Thyroid gland (tissue), 4 donors: ENCODE results near the gene KRTAP3-3. TPM values are rescaled to one million over a fixed set of nuclear protein-coding genes. Genes with fewer than 3 reads are reported as not detected.

Source experiments
- DNase-seq, 2 donors: peaks; one replicate each; pipeline ENCODE4 v3.0.0-alpha.2; 2019
- H3K27ac ChIP-seq, 3 donors: fragments of 200-600 bp; sonication (generic); 1 replicate in 2 of 3; 2 replicates in 1 of 3; pipeline ENCODE4 v1.5.1; 2016 to 2019; ENCODE audit warnings: mild to moderate bottlenecking in 1 of 3, moderate library complexity in 1 of 3
- H3K27me3 ChIP-seq: fragments of 200-600 bp; sonication (generic); one replicate; pipeline ENCODE4 v1.5.1; 2019
- H3K36me3 ChIP-seq, 2 donors: fragments of 200-600 bp; sonication (generic); one replicate each; pipeline ENCODE4 v1.5.1; 2016 to 2019
- H3K4me1 ChIP-seq, 2 donors: fragments of 200-600 bp; sonication (generic); one replicate each; pipeline ENCODE4 v1.5.1; 2017 to 2019
- H3K4me3 ChIP-seq, 3 donors: fragments of 200-600 bp; sonication (generic); replicated peaks in 1 of 3; 1 replicate in 2 of 3; 2 replicates in 1 of 3; pipeline ENCODE4 v1.5.1; 2016; ENCODE audit warnings: mild to moderate bottlenecking in 1 of 3
- H3K9me3 ChIP-seq: fragments of 200-600 bp; sonication (generic); one replicate; pipeline ENCODE4 v1.5.1; 2017
- CTCF ChIP-seq, 6 experiments: fragments of 200-600 bp in 3 of 6; fragments of 450-650 bp in 3 of 6; sonication (generic) in 3 of 6; IDR thresholded peaks; one replicate each; pipeline ENCODE4 v1.5.1; 2016 to 2019; ENCODE audit warnings: antibody characterized with exemption in 6 of 6, mild to moderate bottlenecking in 2 of 6, inconsistent platforms in 1 of 6, moderate library complexity in 1 of 6
- POLR2A ChIP-seq, 2 donors: fragments of 450-650 bp; IDR thresholded peaks; one replicate each; pipeline ENCODE4 v1.6.1; 2017; ENCODE audit warnings: antibody characterized with exemption in 2 of 2, mild to moderate bottlenecking in 2 of 2, moderate library complexity in 1 of 2
- WGBS, 2 donors: methylation state at CpG; one replicate each; pipeline ENCODE4 v1.1.5; 2017; 5-methylcytosine and 5-hydroxymethylcytosine counted together
- intact Hi-C: fragments of 100-400 bp; cut with DNase I; formaldehyde crosslinking; loops from one replicate; pipeline ENCODE4 v1.15.1; 2023
- total RNA-seq, 4 donors: library from RNA; depleted of rRNA; stranded (reverse); fragments of >200 nt; gene quantifications; one replicate each; pipeline ENCODE4 v1.2.3, GENCODE V29; 2016

Gene KRTAP3-3
- total RNA-seq, 4 donors from 2014 or later: not detected

DNA sequence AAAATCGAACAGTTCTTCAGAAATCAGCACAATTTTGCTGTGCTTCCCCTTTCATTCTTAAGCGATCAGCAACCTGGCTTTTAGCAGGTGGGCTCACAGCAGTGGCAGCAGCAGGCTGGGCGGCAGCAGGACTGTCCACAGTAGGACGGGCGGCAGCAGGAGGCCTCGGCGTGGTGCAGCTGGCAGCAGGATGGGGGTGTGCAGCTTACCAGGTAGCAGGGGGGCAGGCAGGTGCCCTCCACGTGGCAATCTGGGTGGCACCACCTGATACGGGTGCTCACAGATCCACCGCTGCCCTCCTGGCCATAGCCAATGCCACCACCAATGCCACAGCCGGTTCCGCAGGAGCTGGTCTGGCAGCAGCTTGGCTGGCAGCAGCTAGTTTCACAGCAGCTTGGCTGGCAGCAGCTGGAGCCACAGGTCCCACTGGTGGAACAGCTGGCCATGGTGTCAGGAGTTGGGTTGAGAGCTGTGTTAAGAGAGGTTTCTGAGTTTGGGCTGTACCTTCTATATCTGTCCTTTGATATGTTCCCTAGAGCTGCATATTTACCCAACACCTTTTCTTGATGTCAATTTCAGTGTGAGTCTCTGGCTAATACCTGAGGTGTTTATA, 35.8 kb upstream of the KRTAP3-3 start, which contains the start of gene KRTAP1-4:
TSS of gene KRTAP1-4 (minus strand) at position 563 of the 613 bp plus-strand sequence. CDS start at position 446, 117 bp downstream.
- H3K36me3 ChIP-seq: no peaks in the 10 kb centered on the region
- H3K4me3 ChIP-seq: no peak within 1 kb of the TSS
- 85 to 88% methylated on average over 2 to 11 of the region's 12 CpGs for WGBS, 2 donors
- no peaks in the 10 kb centered on the region for H3K4me1 ChIP-seq
- intact Hi-C loops: no loop called here
- TF ChIP-seq CTCF (IDR thresholded peaks at IDR 0.05) (no peak), POLR2A (IDR thresholded peaks at IDR 0.05) (no peak)
- no peaks in the 10 kb centered on the region for H3K27me3 ChIP-seq
- no peak for DNase-seq
- H3K27ac ChIP-seq: no peak within 1 kb of the TSS
- no peaks in the 10 kb centered on the region for H3K9me3 ChIP-seq

DNA sequence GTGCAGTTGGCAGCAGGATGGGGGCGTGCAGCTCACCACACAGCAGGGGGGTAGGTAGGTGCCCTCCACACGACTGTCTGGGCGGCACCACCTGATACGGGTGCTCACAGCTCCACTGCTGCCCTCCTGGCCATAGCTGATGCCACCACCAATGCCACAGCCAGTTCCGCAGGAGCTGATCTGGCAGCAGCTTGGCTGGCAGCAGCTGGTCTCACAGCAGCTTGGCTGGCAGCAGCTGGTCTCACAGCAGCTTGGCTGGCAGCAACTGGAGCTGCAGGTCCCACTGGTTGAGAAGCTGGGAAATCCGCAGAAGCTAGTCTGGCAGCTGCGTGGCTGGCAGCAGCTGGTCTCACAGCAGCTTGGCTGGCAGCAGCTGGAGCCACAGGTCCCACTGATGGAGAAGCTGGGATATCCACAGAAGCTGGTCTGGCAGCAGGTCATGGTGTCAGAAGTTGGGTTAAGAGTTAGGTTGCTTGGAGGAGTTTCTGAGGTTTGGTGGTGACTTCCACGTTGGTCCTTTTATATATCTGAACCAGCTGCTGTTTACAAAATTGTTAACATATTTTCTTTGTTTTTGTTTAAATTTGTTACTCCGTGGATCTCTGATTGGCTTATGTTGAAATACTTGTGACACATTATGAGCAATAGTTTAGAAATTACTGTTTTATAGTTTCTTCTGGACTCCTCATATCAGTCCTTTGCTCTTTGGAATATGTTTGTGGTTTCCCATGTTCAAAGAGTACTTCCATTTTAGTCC, 32.9 kb upstream of the KRTAP3-3 start, which contains the start of gene KRTAP1-5:
TSS of gene KRTAP1-5 (minus strand) at position 494 of the 757 bp plus-strand sequence. CDS start at position 441, 53 bp downstream.
- H3K4me3 ChIP-seq: no peak within 1 kb of the TSS
- no peaks in the 10 kb centered on the region for H3K36me3 ChIP-seq
- no peaks in the 10 kb centered on the region for H3K4me1 ChIP-seq
- H3K27ac ChIP-seq: no peak within 1 kb of the TSS
- TF ChIP-seq POLR2A (IDR thresholded peaks at IDR 0.05) (no peak), CTCF (IDR thresholded peaks at IDR 0.05) (no peak)
- H3K27me3 ChIP-seq: no peaks in the 10 kb centered on the region
- intact Hi-C loops: no loop called here
- no peak for DNase-seq
- no peaks in the 10 kb centered on the region for H3K9me3 ChIP-seq
- 89 to 90% methylated on average over 7 to 9 of the region's 9 CpGs for WGBS, 2 donors

DNA sequence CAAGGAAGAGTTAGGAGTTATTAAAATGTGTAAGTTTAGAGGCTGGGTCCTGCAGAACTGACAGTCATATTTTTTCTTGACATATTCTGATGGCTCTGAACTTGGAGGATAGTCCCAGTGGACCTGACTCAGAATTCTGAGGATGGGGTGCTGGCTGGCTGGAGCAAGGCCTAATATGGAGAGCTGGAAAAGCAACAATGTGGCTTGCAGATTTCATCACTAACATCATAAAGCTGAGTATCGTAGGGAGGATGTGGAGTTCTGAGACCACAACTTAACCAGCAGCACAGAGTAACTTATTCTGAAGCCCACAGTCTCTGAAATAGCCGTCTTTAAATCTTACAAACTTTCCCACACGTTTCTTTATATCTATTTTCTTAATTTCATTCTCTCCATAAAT, 30.7 kb upstream of the KRTAP3-3 start:
- TF ChIP-seq POLR2A (IDR thresholded peaks at IDR 0.05) (no peak), CTCF (IDR thresholded peaks at IDR 0.05) (no peak)
- Histone ChIP-seq H3K27ac (no peak overlapping the region), H3K4me3 (no peak overlapping the region), H3K9me3 (no peaks in the 10 kb centered on the region), H3K36me3 (no peaks in the 10 kb centered on the region), H3K27me3 (no peaks in the 10 kb centered on the region), H3K4me1 (no peaks in the 10 kb centered on the region)
- no peak for DNase-seq
- intact Hi-C loops: no loop called here
- 79 to 81% methylated on average over 3 of the region's 3 CpGs for WGBS, 2 donors

DNA sequence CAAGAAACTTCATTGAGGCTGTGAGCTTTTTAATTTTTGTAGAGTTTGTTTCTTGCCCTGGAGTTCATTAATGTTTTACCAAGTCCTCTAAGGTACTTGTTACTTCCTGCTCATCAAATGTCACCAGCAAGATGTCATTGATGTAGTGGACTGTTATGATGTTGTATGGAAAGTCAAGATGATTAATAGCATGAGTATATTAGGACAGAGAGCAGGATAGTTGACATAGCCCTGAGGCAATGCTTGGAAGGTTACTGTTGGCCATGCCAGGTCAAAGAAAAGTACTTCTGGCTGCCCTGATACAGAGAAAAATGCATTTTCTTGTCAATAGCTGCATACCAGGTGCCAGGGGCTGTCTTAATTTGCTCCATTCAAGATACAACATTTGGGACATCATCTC, 26.4 kb upstream of the KRTAP3-3 start:
- Histone ChIP-seq H3K9me3 (no peaks in the 10 kb centered on the region), H3K36me3 (no peaks in the 10 kb centered on the region), H3K27ac (no peak overlapping the region), H3K27me3 (no peaks in the 10 kb centered on the region), H3K4me1 (no peaks in the 10 kb centered on the region), H3K4me3 (no peak overlapping the region)
- no peak for DNase-seq
- TF ChIP-seq POLR2A (IDR thresholded peaks at IDR 0.05): no peak
- no peak for TF ChIP-seq CTCF (IDR thresholded peaks at IDR 0.05)
- intact Hi-C loops: no loop called here

- Histone ChIP-seq H3K4me1 (no peaks in the 10 kb centered on the region), H3K27ac (no peak overlapping the region), H3K9me3 (no peaks in the 10 kb centered on the region), H3K4me3 (no peak overlapping the region), H3K36me3 (no peaks in the 10 kb centered on the region), H3K27me3 (no peaks in the 10 kb centered on the region)
- DNase-seq: no peak
- TF ChIP-seq POLR2A (IDR thresholded peaks at IDR 0.05) (no peak), CTCF (IDR thresholded peaks at IDR 0.05) (no peak)
- intact Hi-C loops: no loop called here
- 84 to 95% methylated on average over 3 of the region's 3 CpGs for WGBS, 2 donors
Observed at GRCh38 chr17:41019415-41019814, 25.5 kb upstream of the KRTAP3-3 start.
